PC-3 (cell line): Measurements from ENCODE around the gene STK16. TPM values are rescaled to one million over a fixed set of nuclear protein-coding genes. Genes with fewer than 3 reads are reported as not detected.
"Not testable (repeated sequence)": the region's sequence is repeated elsewhere in the genome, so short reads cannot be mapped to it uniquely, and the experiment has no call there.

ENCODE experiments used
- ATAC-seq: fragments of 200-7000 bp; cut with Tn5 transposase; 2 replicates; pipeline ENCODE4 v1.9.1; 2020; ENCODE audit warnings: mild to moderate bottlenecking, moderate library complexity
- BruUV-seq: library from RNA; stranded (reverse); fragments of 400-500 nt; replicated peaks from 2 replicates; lab custom pipeline; 2021; lab: Mats Ljungman, UMichigan
- CTCF ChIA-PET: fragments of 300-600 bp; sonication (Branson Sonifier 250); formaldehyde crosslinking; loops from one replicate; lab custom pipeline; 2022; ENCODE audit warnings: antibody characterized with exemption; lab: Charles Lee
- POLR2A ChIA-PET: fragments of 300-600 bp; sonication (Branson Sonifier 250); formaldehyde crosslinking; loops from one replicate; lab custom pipeline; 2022; ENCODE audit warnings: antibody characterized with exemption; ENCODE audit not compliant: unreplicated experiment; lab: Charles Lee
- DNase-seq: peaks from one replicate; pipeline ENCODE4 v3.0.0-alpha.2; 2015
- H2AFZ ChIP-seq: fragments of 300-600 bp; sonication (generic); 2 replicates; pipeline ENCODE4 v1.6.0; 2016; ENCODE audit warnings: antibody characterized with exemption, low read length
- H3F3A ChIP-seq: fragments of 300-600 bp; sonication (generic); one replicate; pipeline ENCODE4 v1.6.0; 2017; ENCODE audit warnings: antibody characterized with exemption, low read length, control low read depth, mild to moderate bottlenecking; ENCODE audit not compliant: unreplicated experiment
- H3K27ac ChIP-seq: fragments of 300-600 bp; sonication (generic); 2 replicates; pipeline ENCODE4 v1.5.1; 2016; ENCODE audit warnings: mild to moderate bottlenecking, low read length
- H3K27me3 ChIP-seq: fragments of 300-600 bp; sonication (generic); 2 replicates; pipeline ENCODE4 v1.6.1; 2016; ENCODE audit warnings: low read length, mixed read lengths
- H3K36me3 ChIP-seq: fragments of 300-600 bp; sonication (generic); 2 replicates; pipeline ENCODE4 v1.6.1; 2016; ENCODE audit warnings: low read depth, mixed run types, low read length, mixed read lengths
- H3K4me1 ChIP-seq: fragments of 300-600 bp; sonication (generic); 2 replicates; pipeline ENCODE4 v1.5.1; 2016; ENCODE audit warnings: low read length; ENCODE audit not compliant: insufficient read depth
- H3K4me2 ChIP-seq: fragments of 300-600 bp; sonication (generic); 2 replicates; pipeline ENCODE4 v1.6.0; 2016; ENCODE audit warnings: low read length
- H3K4me3 ChIP-seq: fragments of 300-600 bp; sonication (generic); 2 replicates; pipeline ENCODE4 v1.5.1; 2016; ENCODE audit warnings: mild to moderate bottlenecking, low read length, mixed read lengths
- H3K79me2 ChIP-seq: fragments of 300-600 bp; sonication (generic); 2 replicates; pipeline ENCODE4 v1.6.1; 2017; ENCODE audit warnings: low read length, mixed read lengths
- H3K9ac ChIP-seq: fragments of 300-600 bp; sonication (generic); 2 replicates; pipeline ENCODE4 v1.6.0; 2016; ENCODE audit warnings: mild to moderate bottlenecking, low read length
- H3K9me2 ChIP-seq: fragments of 300-600 bp; sonication (generic); replicated peaks from 2 replicates; pipeline ENCODE4 v1.6.1; 2016; ENCODE audit warnings: mixed run types, low read length, mixed read lengths
- H3K9me3 ChIP-seq: fragments of 300-600 bp; sonication (generic); 2 replicates; pipeline ENCODE4 v1.6.1; 2016; ENCODE audit warnings: low read length, mixed read lengths
- H4K20me1 ChIP-seq: fragments of 300-600 bp; sonication (generic); 2 replicates; pipeline ENCODE4 v1.6.1; 2016; ENCODE audit warnings: low read length, mixed read lengths
- CTCF ChIP-seq: fragments of 300-600 bp; sonication (generic); conservative IDR thresholded peaks from 2 replicates; pipeline ENCODE4 v1.5.1; 2017; ENCODE audit warnings: antibody characterized with exemption, low read depth, mild to moderate bottlenecking, low read length
- EZH2 ChIP-seq: fragments of 300-600 bp; sonication (generic); IDR thresholded peaks from one replicate; pipeline ENCODE4 v1.6.1; 2017; ENCODE audit warnings: antibody characterized with exemption, mild to moderate bottlenecking, low read length; ENCODE audit not compliant: unreplicated experiment
- EZH2phosphoT487 ChIP-seq: fragments of 300-600 bp; sonication (generic); IDR thresholded peaks from 2 replicates; pipeline ENCODE4 v1.6.1; 2018; ENCODE audit warnings: mild to moderate bottlenecking, antibody characterized with exemption, low read length, borderline replicate concordance
- intact Hi-C: fragments of 100-400 bp; cut with micrococcal nuclease; formaldehyde crosslinking; loops from 2 replicates; pipeline ENCODE4 v1.9.0; 2023
- total RNA-seq: library from RNA; depleted of rRNA; stranded (reverse); fragments of >200 nt; gene quantifications from 2 replicates; pipeline ENCODE4 v1.2.3, GENCODE V29; 2014

Gene STK16
- total RNA-seq, 1 experiment from 2014 or later: 16.3 TPM

GRCh38 chr2:219285894-219286425, 40.7 kb downstream of the STK16 start:
- H3K9ac ChIP-seq: no peak overlapping the region
- no peaks in the 10 kb centered on the region for H3K27me3 ChIP-seq
- H3K9me2 ChIP-seq: no peaks in the 10 kb centered on the region
- H3K36me3 ChIP-seq: peaks cover 3% of the 10 kb centered on the region; the same call in 1 of the 2 replicates
- intact Hi-C loops: no loop called here
- no peak overlapping the region for H2AFZ ChIP-seq
- no peaks in the 10 kb centered on the region for H3K9me3 ChIP-seq
- H3F3A ChIP-seq: no peaks in the 10 kb centered on the region
- no TSS peak for BruUV-seq
- ChIA-PET POLR2A (no interaction called here), CTCF (interaction anchor here (0.5 kb wide), 1 partner anchor 113 kb away, joined by 3 read pairs; no protein-coding TSS in a partner anchor)
- H3K79me2 ChIP-seq: no peaks in the 10 kb centered on the region
- H4K20me1 ChIP-seq: no peaks in the 10 kb centered on the region
- ATAC-seq: no peak
- TF ChIP-seq EZH2phosphoT487 (no peak), EZH2 (no peak), CTCF (no peak)
- no peak overlapping the region for H3K27ac ChIP-seq
- DNase-seq: no peak
- no peak overlapping the region for H3K4me3 ChIP-seq
- peaks cover 11% of the 10 kb centered on the region for H3K4me1 ChIP-seq
- H3K4me2 ChIP-seq: no peak overlapping the region

GRCh38 chr2:219286436-219287115, 41.3 kb downstream of the STK16 start:
- CTCF ChIA-PET: interaction anchor here (0.5 kb wide), 1 partner anchor 112 kb away, joined by 3 read pairs; no protein-coding TSS in a partner anchor

GRCh38 chr2:219287116-219287440, 41.8 kb downstream of the STK16 start:
- CTCF ChIA-PET, H3K9ac ChIP-seq, H4K20me1 ChIP-seq, H3K27ac ChIP-seq, H3K4me3 ChIP-seq, H3K9me3 ChIP-seq, H2AFZ ChIP-seq, H3K79me2 ChIP-seq, H3K9me2 ChIP-seq, H3K27me3 ChIP-seq, POLR2A ChIA-PET, intact Hi-C loops, H3K4me2 ChIP-seq, ATAC-seq, BruUV-seq, H3F3A ChIP-seq, H3K36me3 ChIP-seq, DNase-seq: not testable (repeated sequence)
- H3K4me1 ChIP-seq: peaks cover 11% of the 10 kb centered on the region

More at GRCh38 chr2:219286436-219287115, 41.3 kb downstream of the STK16 start:
- Histone ChIP-seq H3K27me3 (no peaks in the 10 kb centered on the region), H3K4me1 (peaks cover 11% of the 10 kb centered on the region), H3K4me2 (no peak overlapping the region), H3K9me2 (no peaks in the 10 kb centered on the region), H4K20me1 (no peaks in the 10 kb centered on the region), H3K9me3 (no peaks in the 10 kb centered on the region), H3K27ac (no peak overlapping the region), H3K9ac (no peak overlapping the region), H3K36me3 (peaks cover 3% of the 10 kb centered on the region; the same call in 1 of the 2 replicates), H3K4me3 (no peak overlapping the region), H3F3A (no peaks in the 10 kb centered on the region), H2AFZ (no peak overlapping the region), H3K79me2 (no peaks in the 10 kb centered on the region)
- BruUV-seq: TSS peak; percentile 42
- DNase-seq (no peak), ATAC-seq (no peak)
- intact Hi-C loops: no loop called here
- POLR2A ChIA-PET: no interaction called here
- no peak for TF ChIP-seq CTCF
- TF ChIP-seq EZH2phosphoT487: no peak
- TF ChIP-seq EZH2: no peak
